Ishikawa (cell line): ENCODE data around the gene UST.

Experiments used
- CEBPB ChIP-seq: IDR thresholded peaks from 2 replicates; pipeline ENCODE4 v1.6.1; 2012
- CREB1 ChIP-seq: IDR thresholded peaks from 2 replicates; pipeline ENCODE4 v1.6.1; 2012; ENCODE audit warnings: low read depth
- EGR1 ChIP-seq: IDR thresholded peaks from 2 replicates; pipeline ENCODE4 v1.6.1; 2012
- EP300 ChIP-seq: IDR thresholded peaks from 2 replicates; pipeline ENCODE4 v1.6.1; 2012; ENCODE audit warnings: borderline replicate concordance
- FOXM1 ChIP-seq: IDR thresholded peaks from 2 replicates; pipeline ENCODE4 v1.6.1; 2012; ENCODE audit warnings: low read depth, borderline replicate concordance
- MAX ChIP-seq: IDR thresholded peaks from 2 replicates; pipeline ENCODE4 v1.6.1; 2012
- NFIC ChIP-seq: IDR thresholded peaks from 2 replicates; pipeline ENCODE4 v1.6.1; 2012
- RAD21 ChIP-seq: IDR thresholded peaks from 2 replicates; pipeline ENCODE4 v1.6.1; 2012; ENCODE audit warnings: low read depth
- REST ChIP-seq: IDR thresholded peaks from 2 replicates; pipeline ENCODE4 v1.6.1; 2012; ENCODE audit warnings: low read depth, mild to moderate bottlenecking
- TAF1 ChIP-seq: IDR thresholded peaks from 2 replicates; pipeline ENCODE4 v1.6.1; 2012; ENCODE audit warnings: low read depth, mild to moderate bottlenecking
- TCF12 ChIP-seq: IDR thresholded peaks from 2 replicates; pipeline ENCODE4 v1.6.1; 2012; ENCODE audit warnings: low read depth
- TEAD4 ChIP-seq: IDR thresholded peaks from 2 replicates; pipeline ENCODE4 v1.6.1; 2012
- USF1 ChIP-seq: IDR thresholded peaks from 2 replicates; pipeline ENCODE4 v1.6.1; 2012
- YY1 ChIP-seq: IDR thresholded peaks from 2 replicates; pipeline ENCODE4 v1.6.1; 2012; ENCODE audit warnings: low read depth
- ZBTB7A ChIP-seq: IDR thresholded peaks from 2 replicates; pipeline ENCODE4 v1.6.1; 2012; ENCODE audit warnings: low read depth

The UST gene

GRCh38 chr6:148945301-148946021 is 198.6 kb downstream of the UST start:
- TF ChIP-seq ZBTB7A = no peak
- no peak for TF ChIP-seq CREB1
- TF ChIP-seq FOXM1 = no peak
- no peak for TF ChIP-seq MAX
- no peak for TF ChIP-seq NFIC
- TF ChIP-seq REST = no peak
- no peak for TF ChIP-seq CEBPB
- TF ChIP-seq YY1 = no peak

GRCh38 chr6:148947621-148948444 is 201.0 kb downstream of the UST start:
- peak; percentile 76 for TF ChIP-seq RAD21
- TF ChIP-seq TCF12 = no peak

DNA sequence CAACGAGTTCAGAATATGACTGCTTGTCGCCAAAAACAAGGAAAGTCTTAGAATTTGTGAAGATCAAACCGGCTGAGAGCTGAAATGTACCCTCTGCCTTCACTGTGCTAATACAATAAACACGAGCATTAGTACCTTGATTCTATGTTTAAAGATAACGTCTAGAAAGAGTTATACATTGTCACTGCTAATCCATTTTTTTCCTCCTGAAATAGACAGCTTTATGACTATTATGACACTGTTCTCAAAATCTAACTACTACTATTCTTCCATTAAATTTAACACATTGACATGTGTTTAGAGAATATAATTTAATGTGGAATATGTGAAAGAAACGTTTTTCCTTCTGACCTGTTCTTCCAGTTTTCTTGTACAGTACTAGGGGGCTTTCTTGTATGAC is 204.8 kb downstream of the UST start:
- TF ChIP-seq YY1 = no peak
- TF ChIP-seq MAX = no peak
- TF ChIP-seq RAD21 = no peak
- TF ChIP-seq TCF12 = no peak
- TF ChIP-seq EP300 = no peak
- TF ChIP-seq CREB1 = no peak
- TF ChIP-seq TEAD4 = no peak
- TF ChIP-seq REST = no peak
- no peak for TF ChIP-seq CEBPB
- no peak for TF ChIP-seq TAF1
- no peak for TF ChIP-seq EGR1
- no peak for TF ChIP-seq FOXM1
- TF ChIP-seq USF1 = no peak
- TF ChIP-seq ZBTB7A = no peak
- no peak for TF ChIP-seq NFIC

DNA sequence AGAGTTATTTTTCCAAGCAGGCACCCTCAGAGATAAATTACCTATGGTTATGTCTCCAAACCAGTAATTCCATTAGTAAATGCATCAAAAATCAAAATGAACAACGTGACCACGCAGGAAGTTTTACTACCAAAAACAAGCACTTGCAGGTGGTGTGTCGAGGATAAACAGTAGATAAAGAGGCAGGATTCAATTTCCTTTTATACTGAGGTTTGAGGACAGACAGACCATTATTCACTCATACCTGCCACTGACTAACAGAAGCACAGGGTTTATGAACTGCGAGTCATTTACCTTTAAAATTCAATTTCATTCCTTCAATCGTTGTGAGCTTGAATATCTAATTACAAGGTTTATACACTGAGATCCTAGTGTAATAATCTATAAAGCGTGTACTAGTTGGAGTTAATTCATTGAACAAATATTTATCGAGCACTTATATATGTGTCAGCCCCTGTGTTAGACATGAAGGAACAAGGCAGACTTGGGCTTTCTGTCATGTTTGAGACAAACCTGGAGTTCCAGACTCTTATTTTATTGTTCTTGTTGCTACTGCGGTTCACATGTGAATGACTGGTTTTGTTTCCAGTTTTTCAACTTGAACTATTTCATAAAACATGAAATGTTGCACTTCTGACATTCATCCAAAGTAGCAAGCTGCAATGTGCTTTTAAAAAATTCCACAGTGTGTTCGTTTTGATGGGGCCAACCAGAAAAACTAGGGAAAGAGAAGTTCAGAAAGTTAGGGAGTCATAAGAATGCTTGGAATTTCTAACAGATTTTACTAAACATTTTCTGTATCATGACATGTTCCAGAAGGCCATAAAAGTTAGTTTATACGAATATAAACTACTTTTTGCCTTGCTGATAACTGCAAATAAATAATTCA is 205.6 kb downstream of the UST start:
- no peak for TF ChIP-seq USF1
- no peak for TF ChIP-seq TAF1
- no peak for TF ChIP-seq FOXM1
- TF ChIP-seq YY1 = no peak
- TF ChIP-seq ZBTB7A = no peak
- no peak for TF ChIP-seq MAX
- no peak for TF ChIP-seq EGR1
- no peak for TF ChIP-seq NFIC
- TF ChIP-seq REST = no peak
- no peak for TF ChIP-seq TEAD4
- TF ChIP-seq CEBPB = no peak
- no peak for TF ChIP-seq EP300
- TF ChIP-seq RAD21 = no peak
- no peak for TF ChIP-seq CREB1
